Activated T-cell treated with anti-CD3 and anti-CD28 coated beads, Interleukin-2, amount 50 U/mL, for 72 hours (primary cell): Measurements from ENCODE around the gene ACADS. TPM values are rescaled to one million over a fixed set of nuclear protein-coding genes. Genes with fewer than 3 reads are reported as not detected.
A peak's percentile ranks its signal among the peaks of the same experiment; 100 is the strongest.

Source experiments
- ATAC-seq, 2 donors: fragments of 150-1000 bp; cut with Tn5 transposase; replicated peaks in 1 of 2; 2 replicates each; pipeline ENCODE4 v1.10.0; 2021; ENCODE audit warnings: moderate library complexity in 2 of 2, mild to moderate bottlenecking in 1 of 2
- DNase-seq, 2 donors: peaks; one replicate each; pipeline ENCODE4 v3.0.0; 2021 to 2022; ENCODE audit warnings: mixed read lengths in 1 of 2
- H3K27ac Mint-ChIP-seq: one replicate; pipeline ENCODE4 v1.8.0; 2022; ENCODE audit warnings: mild to moderate bottlenecking, moderate library complexity, mixed read lengths
- H3K27me3 Mint-ChIP-seq: one replicate; pipeline ENCODE4 v1.8.0; 2022; ENCODE audit warnings: low read depth, mixed read lengths
- H3K36me3 Mint-ChIP-seq, 2 donors: one replicate each; pipeline ENCODE4 v1.8.0; 2022; ENCODE audit warnings: mixed read lengths in 2 of 2, mild to moderate bottlenecking in 1 of 2; ENCODE audit not compliant: insufficient read depth in 2 of 2
- H3K4me1 Mint-ChIP-seq: one replicate; pipeline ENCODE4 v1.8.0; 2022; ENCODE audit warnings: low read depth, mixed read lengths
- H3K4me3 Mint-ChIP-seq, 2 donors: one replicate each; pipeline ENCODE4 v1.8.0; 2022; ENCODE audit warnings: mild to moderate bottlenecking in 2 of 2, mixed read lengths in 2 of 2, moderate library complexity in 2 of 2
- H3K9me3 Mint-ChIP-seq, 2 donors: one replicate each; pipeline ENCODE4 v1.8.0; 2022; ENCODE audit warnings: mixed read lengths in 2 of 2
- total RNA-seq, 2 donors: library from RNA; stranded (reverse); gene quantifications; one replicate each; pipeline ENCODE4 v1.2.3, GENCODE V29; 2022

ACADS gene
- total RNA-seq, 2 donors from 2014 or later: 17.8 to 20.0 TPM

DNA sequence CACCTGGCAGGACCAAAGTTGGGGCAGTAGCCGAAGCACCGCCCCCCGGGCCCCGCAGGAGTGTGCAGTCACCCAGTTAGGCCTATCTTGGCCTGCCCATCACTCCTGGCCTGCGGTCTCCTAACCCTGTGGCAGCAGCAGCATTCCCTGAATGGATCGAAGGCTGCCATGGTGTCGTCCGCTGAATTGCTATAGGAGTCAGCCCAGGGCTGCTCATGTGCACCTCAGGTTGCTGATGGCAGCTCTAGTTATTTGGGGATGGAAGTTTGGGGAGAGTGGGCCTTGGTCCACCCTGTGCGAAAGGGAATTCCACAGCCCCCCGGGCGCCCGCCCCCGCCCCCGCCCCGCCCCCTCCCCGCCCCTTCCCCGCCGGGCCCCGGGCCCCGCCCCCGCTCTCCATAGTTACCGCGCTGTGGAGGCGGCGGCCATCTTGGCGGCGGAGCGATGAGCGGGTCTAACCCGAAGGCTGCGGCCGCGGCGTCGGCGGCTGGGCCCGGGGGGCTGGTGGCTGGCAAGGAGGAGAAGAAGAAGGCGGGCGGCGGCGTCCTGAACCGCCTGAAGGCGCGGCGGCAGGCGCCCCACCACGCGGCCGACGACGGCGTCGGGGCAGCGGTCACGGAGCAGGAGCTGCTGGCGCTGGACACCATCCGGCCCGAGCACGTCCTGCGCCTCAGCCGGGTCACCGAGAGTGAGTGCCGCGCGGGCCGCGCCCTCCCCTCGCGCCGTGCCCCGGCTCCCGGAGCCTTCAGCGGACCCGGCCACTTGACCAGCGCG, 15.4 kb upstream of the ACADS start, which contains the start of gene UNC119B:
Gene UNC119B, plus strand, starts transcription at position 428 of the 774 bp plus-strand sequence. Its CDS starts 17 bp downstream, at position 445.
- Mint-ChIP-seq H3K36me3 (peaks cover 3 to 8% of the 10 kb centered on the region in 2 donors), H3K4me3 (peak within 1 kb of the TSS; percentile 82 to 89), H3K27me3 (no peaks in the 10 kb centered on the region), H3K27ac (peak within 1 kb of the TSS; percentile 95), H3K4me1 (peaks cover 40% of the 10 kb centered on the region), H3K9me3 (no peaks in the 10 kb centered on the region)
- DNase-seq (peak; percentile 82 to 84), ATAC-seq (peak; percentile 85 to 87)

DNA sequence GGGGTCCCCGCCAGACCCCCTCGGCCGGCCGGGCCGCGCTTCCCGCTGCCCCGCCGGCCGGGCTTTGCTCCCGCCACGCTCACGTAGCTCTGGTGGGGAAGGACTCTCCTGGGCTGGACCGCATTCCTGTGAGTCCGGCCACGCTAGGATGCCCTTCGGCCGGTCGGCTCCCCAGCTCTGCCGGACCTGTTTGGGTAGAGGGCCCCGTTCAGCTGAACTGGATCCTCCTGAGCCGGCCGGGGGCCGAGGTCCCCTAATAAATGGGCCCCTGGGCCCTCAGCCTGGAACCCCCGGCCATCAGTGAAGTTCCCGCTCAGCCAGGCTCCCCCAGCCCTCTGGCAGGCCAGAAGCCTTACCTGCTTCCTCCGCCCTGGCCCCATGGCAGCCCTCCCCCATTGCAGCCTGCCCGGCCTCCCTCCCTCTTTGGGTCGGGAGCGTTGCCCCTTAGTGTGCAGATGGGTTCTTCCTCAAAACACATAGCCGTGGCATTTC, 14.8 kb upstream of the ACADS start:
- Mint-ChIP-seq H3K9me3 (no peaks in the 10 kb centered on the region), H3K4me3 (peak overlapping the region; percentile 82 to 89), H3K36me3 (peaks cover 3 to 8% of the 10 kb centered on the region in 2 donors), H3K4me1 (peaks cover 40% of the 10 kb centered on the region), H3K27me3 (no peaks in the 10 kb centered on the region), H3K27ac (peak overlapping the region; percentile 92)
- peak; percentile 43 to 47 for DNase-seq
- ATAC-seq: peak; percentile 41 to 48

DNA sequence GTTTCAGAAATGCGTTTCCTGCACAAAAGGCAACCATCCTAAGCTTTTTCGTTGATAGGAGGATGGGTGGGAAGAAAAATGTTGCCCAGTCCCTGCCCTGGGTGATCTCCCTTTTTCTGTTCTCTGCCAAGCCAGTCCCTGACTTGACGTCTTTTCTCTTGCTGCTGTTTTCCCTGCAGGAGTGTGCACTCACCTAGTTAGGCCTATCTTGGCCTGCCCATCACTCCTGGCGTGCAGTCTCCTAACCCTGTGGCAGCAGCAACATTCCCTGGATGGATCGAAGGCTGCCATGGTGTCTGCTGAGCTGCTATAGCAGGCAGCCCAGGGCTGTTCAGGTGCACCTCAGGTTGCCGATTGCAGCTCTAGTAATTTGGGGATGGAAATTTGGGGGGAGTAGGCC, 14.2 kb upstream of the ACADS start:
- H3K4me1 Mint-ChIP-seq: peaks cover 40% of the 10 kb centered on the region
- peak overlapping the region; percentile 92 for H3K27ac Mint-ChIP-seq
- ATAC-seq (no peak), DNase-seq (no peak)
- H3K4me3 Mint-ChIP-seq: peak overlapping the region; percentile 82 to 89
- no peaks in the 10 kb centered on the region for H3K27me3 Mint-ChIP-seq
- H3K36me3 Mint-ChIP-seq: peaks cover 6 to 9% of the 10 kb centered on the region in 2 donors
- H3K9me3 Mint-ChIP-seq: no peaks in the 10 kb centered on the region

DNA sequence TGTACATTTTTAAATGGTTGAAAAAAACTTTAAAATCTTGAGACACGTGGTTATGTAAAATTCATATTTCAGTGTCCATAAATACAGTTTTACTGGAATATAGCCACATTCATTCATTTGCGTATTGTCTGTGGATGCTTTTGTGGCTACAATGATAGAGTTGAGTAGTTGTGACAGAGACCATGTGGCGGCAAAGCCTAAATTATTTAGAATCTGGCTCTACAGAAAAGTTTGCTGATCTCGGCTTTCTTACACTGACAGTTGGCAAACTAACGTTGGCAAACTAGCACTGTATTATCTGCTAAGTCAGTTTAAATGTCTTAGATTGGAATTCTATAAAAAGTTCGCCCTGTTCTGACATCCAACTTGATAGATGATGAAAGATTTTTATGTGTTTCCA, 13.0 kb upstream of the ACADS start:
- Mint-ChIP-seq H3K27ac (no peak overlapping the region), H3K27me3 (no peaks in the 10 kb centered on the region), H3K9me3 (no peaks in the 10 kb centered on the region), H3K4me3 (peak overlapping the region; percentile 82 to 89), H3K4me1 (peaks cover 40% of the 10 kb centered on the region), H3K36me3 (peaks cover 7 to 12% of the 10 kb centered on the region in 2 donors)
- ATAC-seq (no peak), DNase-seq (no peak)

DNA sequence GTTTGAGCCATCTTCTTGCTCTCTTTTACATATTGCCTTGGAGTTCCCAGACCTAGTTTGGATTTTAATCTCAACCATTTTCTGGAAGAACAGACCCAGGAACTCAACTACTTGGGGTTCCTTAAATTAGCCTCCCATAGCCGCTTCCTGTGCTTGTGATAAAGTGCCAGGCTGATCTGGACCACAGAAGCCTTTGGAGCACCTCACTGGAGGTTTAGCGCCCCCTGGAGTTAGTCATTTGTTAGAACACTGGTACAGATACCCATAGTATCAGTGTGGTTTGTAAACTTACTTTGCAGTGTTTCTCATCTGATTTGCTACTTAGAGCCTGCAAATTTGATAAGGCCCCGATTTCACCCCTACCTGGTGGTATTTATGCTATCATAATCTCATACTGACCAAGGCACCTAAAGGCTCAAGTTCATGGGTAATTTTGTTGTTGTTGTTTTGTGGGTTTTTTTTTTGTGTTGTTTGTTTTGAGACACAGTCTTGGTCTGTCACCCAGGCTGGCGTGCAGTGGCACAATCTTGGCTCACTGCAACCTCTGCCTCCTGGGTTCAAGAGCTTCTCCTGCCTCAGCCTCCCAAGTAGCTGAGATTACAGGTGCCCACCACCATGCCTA, 11.7 kb upstream of the ACADS start:
- H3K9me3 Mint-ChIP-seq: no peaks in the 10 kb centered on the region
- H3K36me3 Mint-ChIP-seq: peaks cover 7 to 20% of the 10 kb centered on the region in 2 donors
- H3K27me3 Mint-ChIP-seq: no peaks in the 10 kb centered on the region
- peaks cover 48% of the 10 kb centered on the region for H3K4me1 Mint-ChIP-seq
- DNase-seq (peak; percentile 80 to 83), ATAC-seq (peak; percentile 65)
- H3K4me3 Mint-ChIP-seq: peak overlapping the region; percentile 37 to 62
- H3K27ac Mint-ChIP-seq: peak overlapping the region; percentile 90

DNA sequence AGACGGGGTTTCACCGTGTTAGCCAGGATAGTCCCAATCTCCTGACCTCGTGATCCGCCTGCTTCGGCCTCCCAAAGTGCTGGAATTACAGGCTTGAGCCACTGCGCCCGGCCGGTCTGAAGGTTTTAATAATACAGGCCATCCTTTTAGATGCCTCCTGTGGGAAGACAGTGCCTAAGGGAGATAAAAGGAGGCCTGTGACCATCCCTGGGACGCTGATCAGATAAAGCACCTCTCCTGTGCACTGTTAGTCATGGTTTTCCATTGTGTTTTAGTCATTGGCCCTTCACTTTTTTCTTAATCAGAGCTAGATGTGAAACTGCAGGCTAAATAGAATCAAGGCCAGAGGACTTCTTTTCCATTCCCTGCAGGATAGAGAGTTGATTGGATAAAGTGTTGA, 7.6 kb upstream of the ACADS start:
- DNase-seq (no peak), ATAC-seq (no peak)
- peaks cover 4 to 31% of the 10 kb centered on the region in 2 donors for H3K36me3 Mint-ChIP-seq
- no peaks in the 10 kb centered on the region for H3K27me3 Mint-ChIP-seq
- no peaks in the 10 kb centered on the region for H3K9me3 Mint-ChIP-seq
- peaks cover 32% of the 10 kb centered on the region for H3K4me1 Mint-ChIP-seq
- H3K4me3 Mint-ChIP-seq: no peak overlapping the region
- H3K27ac Mint-ChIP-seq: no peak overlapping the region

DNA sequence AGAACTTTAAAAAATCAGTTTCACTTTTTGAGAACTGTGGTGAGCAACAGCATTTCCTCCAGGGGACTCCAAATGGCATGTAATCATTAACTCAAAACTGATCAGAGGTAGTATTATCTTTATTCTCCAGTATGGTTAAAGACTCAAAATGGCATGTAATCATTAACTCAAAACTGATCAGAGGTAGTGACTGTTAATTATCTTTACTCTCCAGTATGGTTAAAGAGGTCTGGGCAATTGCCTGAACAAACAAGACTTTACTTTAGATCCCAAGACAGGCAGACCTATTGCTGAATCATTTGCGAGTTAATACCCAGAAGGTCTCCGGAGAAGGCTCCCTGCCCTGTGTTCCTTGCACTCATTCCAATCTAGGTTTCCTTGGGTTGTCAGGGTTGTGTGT, 6.6 kb upstream of the ACADS start:
- no peak overlapping the region for H3K4me3 Mint-ChIP-seq
- H3K36me3 Mint-ChIP-seq: peaks cover 4 to 33% of the 10 kb centered on the region in 2 donors
- ATAC-seq: no peak
- no peaks in the 10 kb centered on the region for H3K27me3 Mint-ChIP-seq
- H3K4me1 Mint-ChIP-seq: peaks cover 25% of the 10 kb centered on the region
- no peak for DNase-seq
- H3K27ac Mint-ChIP-seq: no peak overlapping the region
- no peaks in the 10 kb centered on the region for H3K9me3 Mint-ChIP-seq

DNA sequence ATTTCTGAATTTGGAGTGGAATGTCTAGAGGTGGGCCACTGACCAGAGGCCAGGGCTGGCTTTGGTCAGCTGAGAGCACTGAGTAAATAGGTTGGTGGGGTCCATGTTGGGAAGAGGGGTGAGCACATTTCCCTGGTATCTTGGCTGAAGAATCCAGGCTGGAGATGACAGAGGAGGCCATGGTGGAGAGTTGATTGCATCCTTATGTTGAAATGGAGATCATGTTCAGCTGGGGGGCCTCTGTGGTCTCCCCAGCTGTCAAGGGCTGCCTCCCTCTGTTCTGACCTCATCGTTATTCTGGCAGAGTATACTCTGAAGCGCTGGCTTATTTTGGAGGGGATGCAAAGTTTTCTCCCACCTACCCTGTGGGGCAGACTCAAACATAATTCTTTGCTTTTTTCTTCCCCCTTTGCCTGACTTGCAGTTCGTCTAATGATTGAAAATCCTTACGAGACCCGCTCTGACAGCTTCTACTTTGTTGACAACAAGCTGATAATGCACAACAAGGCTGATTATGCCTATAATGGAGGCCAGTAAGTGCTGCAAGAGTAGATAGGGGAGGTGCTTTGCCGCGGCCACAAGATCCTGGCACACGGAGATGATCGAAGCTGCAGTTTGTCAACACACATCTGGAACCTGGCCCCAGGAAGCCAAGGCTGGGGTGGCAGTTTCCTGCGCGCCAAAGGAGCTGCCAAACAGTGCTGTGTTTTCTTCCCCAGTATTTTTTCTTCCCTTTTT, 6.0 kb upstream of the ACADS start:
- peaks cover 4 to 31% of the 10 kb centered on the region in 2 donors for H3K36me3 Mint-ChIP-seq
- DNase-seq: no peak
- ATAC-seq: no peak

DNA sequence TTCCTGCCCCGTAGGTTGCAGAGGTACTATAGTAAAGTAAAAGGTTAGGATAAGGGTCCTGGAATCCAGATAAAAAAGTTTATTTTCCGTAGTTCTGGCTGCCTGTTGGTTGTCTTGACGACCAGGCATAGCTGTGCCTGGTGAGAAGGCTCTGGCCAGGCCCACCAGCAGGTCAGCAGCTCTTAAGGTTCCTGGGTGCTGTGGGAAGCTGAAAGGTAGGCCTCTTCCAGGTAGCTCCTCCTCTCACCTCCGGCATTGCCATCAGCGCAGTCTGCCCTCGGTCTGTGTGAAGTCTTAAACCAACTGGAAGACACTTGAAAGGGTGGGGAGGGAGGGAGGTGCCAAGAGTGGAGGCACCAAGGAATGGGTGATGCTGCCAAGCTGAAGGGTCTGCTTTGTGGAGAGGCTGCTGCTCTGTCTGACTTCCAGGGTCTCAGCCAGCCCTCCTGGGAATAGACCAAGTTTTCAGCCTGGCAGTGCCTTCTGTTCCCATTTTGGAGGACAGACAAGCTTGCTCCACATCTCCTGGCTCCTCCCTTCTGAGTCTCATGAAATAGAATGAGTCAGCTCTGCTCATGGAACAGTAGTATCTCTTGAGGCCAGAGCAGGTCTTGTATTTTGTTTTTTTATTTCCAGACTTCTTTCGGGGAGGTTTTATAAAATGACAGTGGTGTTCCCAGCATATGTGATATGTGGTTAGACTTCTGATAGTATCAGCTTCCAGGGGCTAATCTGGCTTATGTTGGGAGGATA, 5.2 kb upstream of the ACADS start:
- Mint-ChIP-seq H3K4me1 (peaks cover 32% of the 10 kb centered on the region), H3K27me3 (no peaks in the 10 kb centered on the region), H3K9me3 (no peaks in the 10 kb centered on the region), H3K27ac (no peak overlapping the region), H3K4me3 (no peak overlapping the region), H3K36me3 (peaks cover 4 to 30% of the 10 kb centered on the region in 2 donors)
- DNase-seq (no peak), ATAC-seq (no peak)

More for the DNA sequence above, 6.0 kb upstream of the ACADS start:
- Mint-ChIP-seq H3K27me3 (no peaks in the 10 kb centered on the region), H3K4me1 (peaks cover 25% of the 10 kb centered on the region), H3K27ac (no peak overlapping the region), H3K9me3 (no peaks in the 10 kb centered on the region), H3K4me3 (no peak overlapping the region)

DNA sequence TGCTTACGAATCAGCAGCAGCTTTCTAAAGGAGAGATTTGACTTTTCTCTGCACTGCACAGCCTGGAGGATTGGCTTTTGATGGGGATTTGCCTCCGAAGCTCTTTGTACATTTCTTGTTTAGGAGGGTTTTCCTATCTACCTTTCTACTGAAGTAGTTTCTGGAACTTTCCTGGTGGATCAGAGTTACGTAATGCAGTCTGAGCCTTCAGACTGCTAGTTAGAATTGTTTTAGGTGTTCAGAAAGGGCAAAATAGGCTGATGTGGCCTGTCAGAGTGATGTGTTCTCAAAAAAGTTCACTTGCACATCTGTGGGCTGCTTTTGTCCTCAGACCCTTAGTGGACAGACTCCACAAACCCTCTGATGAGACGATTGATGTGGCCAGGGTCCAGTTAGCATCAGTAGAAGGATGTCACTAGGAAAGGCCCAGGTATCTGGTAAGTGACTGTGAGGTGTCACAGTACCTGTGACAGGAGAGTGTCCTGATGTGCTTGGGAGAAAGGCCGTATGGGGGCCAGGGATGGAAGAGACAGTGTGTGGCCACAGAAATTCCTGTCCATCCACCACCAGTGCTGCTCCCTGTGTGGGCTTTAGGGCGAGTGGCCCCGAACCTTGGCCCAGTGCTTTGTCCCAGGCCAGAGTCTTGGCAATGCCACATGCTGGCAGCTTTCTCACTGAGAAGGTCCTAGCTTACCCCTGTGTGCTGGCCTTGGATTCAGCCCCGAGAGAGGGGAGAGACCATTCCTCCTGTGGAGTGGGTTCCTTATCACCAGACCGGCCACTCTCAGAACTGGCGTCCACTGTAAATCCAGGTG, 4.4 kb upstream of the ACADS start:
- Mint-ChIP-seq H3K27ac (no peak overlapping the region), H3K4me3 (no peak overlapping the region), H3K27me3 (no peaks in the 10 kb centered on the region), H3K4me1 (peaks cover 37% of the 10 kb centered on the region), H3K36me3 (peaks cover 4 to 30% of the 10 kb centered on the region in 2 donors), H3K9me3 (no peaks in the 10 kb centered on the region)
- DNase-seq (no peak), ATAC-seq (no peak)

DNA sequence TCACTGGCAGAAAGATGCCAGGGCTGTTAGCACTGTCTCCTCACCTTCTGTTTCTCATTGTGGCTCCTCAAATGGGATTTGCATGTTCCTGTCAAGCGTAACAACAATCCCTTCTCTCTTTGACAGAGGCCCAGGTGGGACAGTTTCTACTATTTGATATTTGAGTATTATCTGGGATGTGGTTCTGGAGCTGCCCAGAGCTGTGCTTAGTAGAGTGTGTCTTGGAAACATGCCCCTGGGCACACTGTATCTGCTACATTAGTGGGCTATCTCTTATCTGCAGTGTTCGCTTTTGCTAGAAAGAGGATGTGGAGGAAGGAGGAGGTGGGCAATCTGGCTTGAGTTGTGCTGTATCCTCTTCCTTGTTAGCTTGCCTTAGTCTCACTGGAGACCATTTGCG, 3.8 kb upstream of the ACADS start:
- H3K36me3 Mint-ChIP-seq: peaks cover 0 to 25% of the 10 kb centered on the region in 2 donors
- no peaks in the 10 kb centered on the region for H3K9me3 Mint-ChIP-seq
- H3K27ac Mint-ChIP-seq: no peak overlapping the region
- no peaks in the 10 kb centered on the region for H3K27me3 Mint-ChIP-seq
- no peak for DNase-seq
- peaks cover 43% of the 10 kb centered on the region for H3K4me1 Mint-ChIP-seq
- no peak for ATAC-seq
- H3K4me3 Mint-ChIP-seq: no peak overlapping the region

DNA sequence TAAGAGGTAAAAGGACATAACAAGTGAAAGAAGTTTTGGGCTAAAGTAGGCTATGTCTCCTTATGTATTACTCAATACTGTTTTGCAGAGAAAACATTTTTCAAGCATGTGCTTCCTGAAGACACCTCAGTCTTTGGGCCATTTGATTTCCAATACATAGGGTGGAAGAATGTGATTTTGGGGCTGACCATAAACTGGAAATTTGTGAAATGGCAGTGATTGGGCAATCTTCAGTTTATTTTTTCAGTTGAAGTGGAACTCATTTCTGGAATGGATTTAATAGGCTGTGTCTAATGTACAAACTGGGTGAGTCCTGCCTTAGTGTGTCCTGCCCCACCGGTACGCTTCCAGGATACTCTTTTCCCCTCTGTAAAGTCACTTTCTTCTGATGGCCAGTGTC, 2.8 kb upstream of the ACADS start:
- peaks cover 43% of the 10 kb centered on the region for H3K4me1 Mint-ChIP-seq
- H3K27ac Mint-ChIP-seq: no peak overlapping the region
- H3K4me3 Mint-ChIP-seq: no peak overlapping the region
- DNase-seq (no peak), ATAC-seq (no peak)
- H3K9me3 Mint-ChIP-seq: no peaks in the 10 kb centered on the region
- H3K36me3 Mint-ChIP-seq: peaks cover 0 to 25% of the 10 kb centered on the region in 2 donors
- no peaks in the 10 kb centered on the region for H3K27me3 Mint-ChIP-seq
